ENCODE measurements around the gene RAET1E.
"Not testable (repeated sequence)": the region's sequence is repeated elsewhere in the genome, so short reads cannot be mapped to it uniquely, and the experiment has no call there.

Gene RAET1E

GRCh38 chr6:149925974-149926777, 28.3 kb upstream of the RAET1E start:
- DNase-seq = peak; percentile 84

- DNase-seq = no peak
Observed at GRCh38 chr6:149925253-149925973, 27.5 kb upstream of the RAET1E start.

GRCh38 chr6:149924933-149925252, 27.0 kb upstream of the RAET1E start:
- DNase-seq = no peak

- DNase-seq = no peak
Observed at GRCh38 chr6:149924206-149924932, 26.5 kb upstream of the RAET1E start.

- DNase-seq = no peak
Observed at GRCh38 chr6:149923327-149923986, 25.5 kb upstream of the RAET1E start.

GRCh38 chr6:149922642-149923326, 24.9 kb upstream of the RAET1E start, which contains the start of gene RAET1G:
RAET1G (minus strand) TSS chr6:149923121; CDS start chr6:149923010, 111 bp downstream.
- peak; percentile 95 for DNase-seq

GRCh38 chr6:149922091-149922490, 24.2 kb upstream of the RAET1E start:
- not testable (repeated sequence) for DNase-seq

GRCh38 chr6:149921361-149921760, 23.4 kb upstream of the RAET1E start:
- no peak for DNase-seq

- no peak for DNase-seq
Observed at GRCh38 chr6:149919834-149920225, 21.9 kb upstream of the RAET1E start.

GRCh38 chr6:149919126-149919833, 21.4 kb upstream of the RAET1E start:
- DNase-seq = not testable (repeated sequence)

GRCh38 chr6:149918151-149918905, 20.4 kb upstream of the RAET1E start:
- DNase-seq = no peak

- DNase-seq = no peak
Observed at GRCh38 chr6:149917679-149918078, 19.8 kb upstream of the RAET1E start.

GRCh38 chr6:149915970-149916865, 18.3 kb upstream of the RAET1E start:
- no peak for DNase-seq

GRCh38 chr6:149913540-149914240, 15.8 kb upstream of the RAET1E start:
- DNase-seq = no peak

- DNase-seq = peak; percentile 49
Observed at GRCh38 chr6:149913085-149913484, 15.2 kb upstream of the RAET1E start.

- not testable (repeated sequence) for DNase-seq
Observed at GRCh38 chr6:149912680-149913079, 14.8 kb upstream of the RAET1E start.

- no peak for DNase-seq
Observed at GRCh38 chr6:149910721-149911151, 12.8 kb upstream of the RAET1E start.

GRCh38 chr6:149909701-149910470, 12.0 kb upstream of the RAET1E start:
- no peak for DNase-seq
